Measurements from ENCODE around the gene DNAAF3.
"Not testable (repeated sequence)": the region's sequence is repeated elsewhere in the genome, so short reads cannot be mapped to it uniquely, and the experiment has no call there.

DNAAF3 gene

GRCh38 chr19:55157064-55157908 is 9.1 kb downstream of the DNAAF3 start, which contains the start of gene TNNI3:
TNNI3 (minus strand) TSS chr19:55157732; CDS start chr19:55157589, 143 bp downstream.
- no peak for DNase-seq

GRCh38 chr19:55156202-55157063 is 10.0 kb downstream of the DNAAF3 start:
- in situ Hi-C loops (cut with MboI; ENCODE audit: low pct_unique_long_range_greater_than_20kb, low sequenced_read_pairs) = no loop called here
- DNase-seq = no peak

More at GRCh38 chr19:55157064-55157908, 9.1 kb downstream of the DNAAF3 start, which contains the start of gene TNNI3:
- in situ Hi-C loops (cut with MboI; ENCODE audit: low pct_unique_long_range_greater_than_20kb, low sequenced_read_pairs) = no loop called here

GRCh38 chr19:55155784-55156183 is 10.6 kb downstream of the DNAAF3 start:
- not testable (repeated sequence) for DNase-seq

GRCh38 chr19:55153652-55154264 is 12.7 kb downstream of the DNAAF3 start:
- in situ Hi-C loops (cut with MboI; ENCODE audit: low pct_unique_long_range_greater_than_20kb, low sequenced_read_pairs) = no loop called here
- no peak for DNase-seq

More at GRCh38 chr19:55155784-55156183, 10.6 kb downstream of the DNAAF3 start:
- in situ Hi-C loops (cut with MboI; ENCODE audit: low pct_unique_long_range_greater_than_20kb, low sequenced_read_pairs) = not testable (repeated sequence)

GRCh38 chr19:55152017-55152416 is 14.4 kb downstream of the DNAAF3 start:
- in situ Hi-C loops (cut with MboI; ENCODE audit: low pct_unique_long_range_greater_than_20kb, low sequenced_read_pairs) = no loop called here
- no peak for DNase-seq

- in situ Hi-C loops (cut with MboI; ENCODE audit: low pct_unique_long_range_greater_than_20kb, low sequenced_read_pairs) = no loop called here
- no peak for DNase-seq
Measured at GRCh38 chr19:55149078-55150003, 17.1 kb downstream of the DNAAF3 start, which contains the start of gene TNNT1. TNNT1 (minus strand) TSS chr19:55149206; CDS start chr19:55147157, 2,049 bp downstream.

- in situ Hi-C loops (cut with MboI; ENCODE audit: low pct_unique_long_range_greater_than_20kb, low sequenced_read_pairs) = no loop called here
Measured at GRCh38 chr19:55147545-55148251, 18.7 kb downstream of the DNAAF3 start.

GRCh38 chr19:55146705-55147273 is 19.6 kb downstream of the DNAAF3 start:
- peak; percentile 48 for DNase-seq
- in situ Hi-C loops (cut with MboI; ENCODE audit: low pct_unique_long_range_greater_than_20kb, low sequenced_read_pairs) = no loop called here

More at GRCh38 chr19:55147545-55148251, 18.7 kb downstream of the DNAAF3 start:
- no peak for DNase-seq

- DNase-seq = peak; percentile 78
- in situ Hi-C loops (cut with MboI; ENCODE audit: low pct_unique_long_range_greater_than_20kb, low sequenced_read_pairs) = no loop called here
Measured at GRCh38 chr19:55146078-55146704, 20.2 kb downstream of the DNAAF3 start.

- DNase-seq = peak; percentile 38
- in situ Hi-C loops (cut with MboI; ENCODE audit: low pct_unique_long_range_greater_than_20kb, low sequenced_read_pairs) = no loop called here
Measured at GRCh38 chr19:55145232-55145631, 21.2 kb downstream of the DNAAF3 start.

- DNase-seq = no peak
- in situ Hi-C loops (cut with MboI; ENCODE audit: low pct_unique_long_range_greater_than_20kb, low sequenced_read_pairs) = no loop called here
Measured at GRCh38 chr19:55141696-55142095, 24.7 kb downstream of the DNAAF3 start.

- no peak for DNase-seq
- in situ Hi-C loops (cut with MboI; ENCODE audit: low pct_unique_long_range_greater_than_20kb, low sequenced_read_pairs) = no loop called here
Measured at GRCh38 chr19:55137915-55138314, 28.5 kb downstream of the DNAAF3 start.

- in situ Hi-C loops (cut with MboI; ENCODE audit: low pct_unique_long_range_greater_than_20kb, low sequenced_read_pairs) = no loop called here
- no peak for DNase-seq
Measured at GRCh38 chr19:55136399-55137102, 29.9 kb downstream of the DNAAF3 start.

GRCh38 chr19:55134736-55135135 is 31.7 kb downstream of the DNAAF3 start:
- in situ Hi-C loops (cut with MboI; ENCODE audit: low pct_unique_long_range_greater_than_20kb, low sequenced_read_pairs) = no loop called here
- no peak for DNase-seq

- DNase-seq = no peak
- in situ Hi-C loops (cut with MboI; ENCODE audit: low pct_unique_long_range_greater_than_20kb, low sequenced_read_pairs) = no loop called here
Measured at GRCh38 chr19:55133639-55134444, 32.6 kb downstream of the DNAAF3 start.

All from KBM-7 (cell line).